CD4-positive, alpha-beta memory T cell (primary cell): ENCODE results near the gene CMIP. TPM values are rescaled to one million over a fixed set of nuclear protein-coding genes. Genes with fewer than 3 reads are reported as not detected.

ENCODE experiments used
- CTCF ChIA-PET: fragments of 350-600 bp; sonication (Branson Sonifier 250); formaldehyde crosslinking; loops from one replicate; lab custom pipeline; 2021; ENCODE audit warnings: inconsistent platforms; ENCODE audit not compliant: partially characterized antibody; lab: Charles Lee
- POLR2A ChIA-PET: fragments of 350-600 bp; sonication (Branson Sonifier 250); formaldehyde crosslinking; loops from one replicate; lab custom pipeline; 2021; ENCODE audit not compliant: partially characterized antibody; lab: Charles Lee
- DNase-seq, 5 donors: peaks; one replicate each; pipeline versions ENCODE4 v3.0.0 to v3.0.0-alpha.2; 2020 to 2022; ENCODE audit warnings: mixed read lengths in 1 of 5
- H3K27ac ChIP-seq: one replicate; pipeline ENCODE4 v1.7.0; 2013; ENCODE audit warnings: low read depth, low read length
- H3K27me3 ChIP-seq: 2 replicates; pipeline ENCODE4 v1.7.0; 2013; ENCODE audit warnings: mild to moderate bottlenecking, low read length, moderate library complexity; ENCODE audit not compliant: insufficient read depth
- H3K36me3 ChIP-seq: 2 replicates; pipeline ENCODE4 v1.7.0; 2013; ENCODE audit warnings: mild to moderate bottlenecking, low read length, moderate library complexity; ENCODE audit not compliant: insufficient read depth
- H3K4me1 ChIP-seq: 2 replicates; pipeline ENCODE4 v1.7.0; 2013; ENCODE audit warnings: mild to moderate bottlenecking, low read length, moderate library complexity; ENCODE audit not compliant: insufficient read depth
- H3K4me3 ChIP-seq, 2 donors: one replicate each; pipeline ENCODE4 v1.7.0; 2013; ENCODE audit warnings: low read length in 2 of 2, mild to moderate bottlenecking in 1 of 2
- H3K9me3 ChIP-seq, 2 donors: one replicate each; pipeline ENCODE4 v1.7.0; 2013; ENCODE audit warnings: low read length in 2 of 2, control low read depth in 1 of 2; ENCODE audit not compliant: control insufficient read depth in 1 of 2
- H3K27ac Mint-ChIP-seq, 7 donors: one replicate each; pipeline ENCODE4 v1.8.0; 2020 to 2021; ENCODE audit warnings: mixed read lengths in 7 of 7, mild to moderate bottlenecking in 6 of 7, inconsistent platforms in 3 of 7, moderate library complexity in 3 of 7
- H3K27me3 Mint-ChIP-seq, 2 donors: one replicate each; pipeline ENCODE4 v1.8.0; 2020 to 2021; ENCODE audit warnings: mixed read lengths in 2 of 2
- H3K36me3 Mint-ChIP-seq, 2 donors: one replicate each; pipeline ENCODE4 v1.8.0; 2020 to 2021; ENCODE audit warnings: mixed read lengths in 2 of 2, inconsistent platforms in 1 of 2, mild to moderate bottlenecking in 1 of 2
- H3K4me1 Mint-ChIP-seq, 4 donors: one replicate each; pipeline ENCODE4 v1.8.0; 2020 to 2021; ENCODE audit warnings: mixed read lengths in 4 of 4, mild to moderate bottlenecking in 1 of 4
- H3K4me3 Mint-ChIP-seq, 8 donors: one replicate each; pipeline ENCODE4 v1.8.0; 2020 to 2021; ENCODE audit warnings: mixed read lengths in 8 of 8, mild to moderate bottlenecking in 7 of 8, moderate library complexity in 6 of 8, inconsistent platforms in 3 of 8
- H3K9me3 Mint-ChIP-seq, 8 donors: one replicate each; pipeline ENCODE4 v1.8.0; 2020 to 2021; ENCODE audit warnings: mixed read lengths in 8 of 8, mild to moderate bottlenecking in 5 of 8, inconsistent platforms in 3 of 8, moderate library complexity in 1 of 8
- intact Hi-C: fragments of 100-400 bp; cut with micrococcal nuclease; formaldehyde crosslinking; loops from one replicate; pipeline ENCODE4 v1.15.1; 2023
- polyA plus RNA-seq, 2 donors: library from polyadenylated mRNA; unstranded; fragments of 300-500 nt; fragmentation: Illumina TruSeq; gene quantifications; one replicate each; pipeline ENCODE4 v1.2.3, GENCODE V29; 2021
- total RNA-seq, 2 experiments: library from RNA; stranded (reverse); gene quantifications; one replicate each; pipeline ENCODE4 v1.2.3, GENCODE V29; 2021

CMIP gene
- total and polyA plus RNA-seq, 4 experiments from 2014 or later: 0.84 to 36.4 (median 33.2) TPM; not detected in 1

- H3K27me3 Mint-ChIP-seq: no peaks in the 10 kb centered on the region
- peak overlapping the region; percentile 93 to 97 (median 95) for H3K27ac Mint-ChIP-seq
- Histone ChIP-seq H3K27me3 (no peaks in the 10 kb centered on the region), H3K9me3 (no peaks in the 10 kb centered on the region), H3K4me3 (no peak overlapping the region), H3K27ac (no peak overlapping the region), H3K36me3 (no peaks in the 10 kb centered on the region), H3K4me1 (peaks cover 27% of the 10 kb centered on the region)
- CTCF ChIA-PET: interaction anchor here (1.0 kb wide), 1 partner anchor 9 kb away, joined by 3 read pairs; no protein-coding TSS in a partner anchor
- peak overlapping the region; percentile 75 to 94 (median 85) for H3K4me3 Mint-ChIP-seq
- H3K9me3 Mint-ChIP-seq: no peaks in the 10 kb centered on the region
- H3K4me1 Mint-ChIP-seq: peaks cover 12 to 39% (median 29%) of the 10 kb centered on the region in 4 donors
- POLR2A ChIA-PET: interaction anchor here (0.5 to 4.4 kb wide), 4 partner anchors 26 to 274 kb away, joined by 3 to 42 read pairs (median 4); no protein-coding TSS in a partner anchor
- intact Hi-C loops: no loop called here
- no peak for DNase-seq
- peaks cover 0 to 13% of the 10 kb centered on the region in 2 donors for H3K36me3 Mint-ChIP-seq
Measured at GRCh38 chr16:81442916-81443687, 1.5 kb upstream of the CMIP start.

GRCh38 chr16:81443688-81444447 lies 740 bp upstream of the CMIP start:
- peak overlapping the region; percentile 75 to 94 (median 85) for H3K4me3 Mint-ChIP-seq
- Histone ChIP-seq H3K27me3 (no peaks in the 10 kb centered on the region), H3K36me3 (no peaks in the 10 kb centered on the region), H3K9me3 (no peaks in the 10 kb centered on the region), H3K4me3 (peak overlapping the region in 1 of 2 donors; percentile 35), H3K27ac (peak overlapping the region; percentile 26), H3K4me1 (peaks cover 35% of the 10 kb centered on the region)
- POLR2A ChIA-PET: interaction anchor here (1.0 to 4.4 kb wide), 3 partner anchors 25 to 273 kb away, joined by 3 to 42 read pairs (median 6); no protein-coding TSS in a partner anchor
- no peaks in the 10 kb centered on the region for H3K9me3 Mint-ChIP-seq
- CTCF ChIA-PET: interaction anchor here (1.0 kb wide), 1 partner anchor 10 kb away, joined by 3 read pairs; no protein-coding TSS in a partner anchor
- intact Hi-C loops: loop anchor here (1.0 to 2.0 kb wide), 2 partner anchors 347 to 447 kb away; partner anchors contain the start of gene GCSH
- H3K4me1 Mint-ChIP-seq: peaks cover 14 to 47% (median 34%) of the 10 kb centered on the region in 4 donors
- peak overlapping the region; percentile 93 to 97 (median 95) for H3K27ac Mint-ChIP-seq
- peak in 1 of 5 donors; percentile 9 for DNase-seq
- peaks cover 0 to 13% of the 10 kb centered on the region in 2 donors for H3K36me3 Mint-ChIP-seq
- no peaks in the 10 kb centered on the region for H3K27me3 Mint-ChIP-seq

DNA sequence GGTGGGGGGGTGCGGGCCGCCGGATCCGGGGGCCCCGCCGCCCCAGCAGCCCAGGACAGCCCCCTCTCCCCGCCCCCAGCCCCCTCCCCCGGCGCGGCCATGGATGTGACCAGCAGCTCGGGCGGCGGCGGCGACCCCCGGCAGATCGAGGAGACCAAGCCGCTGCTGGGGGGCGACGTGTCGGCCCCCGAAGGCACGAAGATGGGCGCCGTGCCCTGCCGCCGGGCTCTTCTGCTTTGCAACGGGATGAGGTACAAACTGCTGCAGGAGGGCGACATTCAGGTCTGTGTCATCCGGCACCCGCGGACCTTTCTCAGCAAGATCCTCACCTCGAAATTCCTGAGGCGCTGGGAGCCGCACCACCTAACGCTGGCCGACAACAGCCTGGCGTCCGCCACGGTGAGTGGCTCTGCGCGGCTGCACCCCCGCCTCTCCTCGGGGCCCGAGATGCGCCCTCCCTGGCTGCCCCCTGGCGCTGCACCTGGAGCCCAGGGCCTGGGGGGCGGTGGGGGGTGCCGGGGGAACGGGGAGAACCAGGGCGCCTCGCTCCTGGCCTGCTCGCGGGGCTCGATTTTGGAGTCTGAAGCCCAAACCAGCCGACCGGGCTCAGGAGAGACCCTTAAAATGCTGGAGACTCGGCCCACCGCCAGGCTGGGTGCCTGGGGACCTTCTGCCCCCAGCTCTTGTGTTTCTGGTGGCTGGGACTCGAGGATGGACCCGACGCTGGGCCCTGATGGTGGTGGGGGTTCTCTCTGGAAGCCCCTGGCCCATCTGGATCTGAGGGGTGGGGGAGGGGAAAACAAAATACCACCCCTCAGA lies 744 bp downstream of the CMIP start:
- Mint-ChIP-seq H3K4me3 (peak overlapping the region; percentile 80 to 92 (median 88)), H3K9me3 (peaks cover 0 to under 1% (median 0%) of the 10 kb centered on the region in 8 donors), H3K27me3 (no peaks in the 10 kb centered on the region), H3K27ac (peak overlapping the region; percentile 64 to 96 (median 93)), H3K36me3 (peaks cover 0 to 15% of the 10 kb centered on the region in 2 donors), H3K4me1 (peaks cover 27 to 62% (median 48%) of the 10 kb centered on the region in 4 donors)
- intact Hi-C loops: loop anchor here (1.0 to 2.0 kb wide), 2 partner anchors 76 to 349 kb away; partner anchors contain the start of gene GCSH
- POLR2A ChIA-PET: interaction anchor here (0.6 to 4.4 kb wide), 7 partner anchors 24 to 269 kb away, joined by 3 to 42 read pairs (median 3); no protein-coding TSS in a partner anchor
- no peaks in the 10 kb centered on the region for H3K27me3 ChIP-seq
- DNase-seq: peak; percentile 32 to 50 (median 33)
- CTCF ChIA-PET: interaction anchor here (1.7 kb wide), 1 partner anchor 25 kb away, joined by 4 read pairs; no protein-coding TSS in a partner anchor
- no peaks in the 10 kb centered on the region for H3K36me3 ChIP-seq
- H3K4me1 ChIP-seq: peaks cover 50% of the 10 kb centered on the region
- H3K9me3 ChIP-seq: no peaks in the 10 kb centered on the region
- peak overlapping the region; percentile 63 for H3K27ac ChIP-seq
- peak overlapping the region; percentile 57 to 62 for H3K4me3 ChIP-seq

GRCh38 chr16:81445966-81446906 lies 1.6 kb downstream of the CMIP start:
- Histone ChIP-seq H3K4me1 (peaks cover 56% of the 10 kb centered on the region), H3K4me3 (peak overlapping the region; percentile 57 to 62), H3K36me3 (no peaks in the 10 kb centered on the region), H3K27me3 (no peaks in the 10 kb centered on the region), H3K27ac (peak overlapping the region; percentile 63), H3K9me3 (no peaks in the 10 kb centered on the region)
- Mint-ChIP-seq H3K27me3 (no peaks in the 10 kb centered on the region), H3K27ac (peak overlapping the region; percentile 64 to 96 (median 93)), H3K9me3 (peaks cover 0 to 3% (median under 1%) of the 10 kb centered on the region in 8 donors), H3K36me3 (peaks cover 3 to 17% of the 10 kb centered on the region in 2 donors), H3K4me1 (peaks cover 33 to 70% (median 55%) of the 10 kb centered on the region in 4 donors), H3K4me3 (peak overlapping the region; percentile 80 to 92 (median 88))
- ChIA-PET CTCF (interaction anchor here (1.7 kb wide), 1 partner anchor 24 kb away, joined by 4 read pairs; no protein-coding TSS in a partner anchor), POLR2A (interaction anchor here (0.6 to 4.4 kb wide), 6 partner anchors 23 to 174 kb away, joined by 3 to 42 read pairs (median 3); no protein-coding TSS in a partner anchor)
- peak; percentile 21 to 62 (median 34) for DNase-seq
- intact Hi-C loops: loop anchor here (1.0 to 2.0 kb wide), 4 partner anchors 25 to 349 kb away; partner anchors contain the start of gene GCSH

GRCh38 chr16:81446907-81447268 lies 2.3 kb downstream of the CMIP start:
- no peak for DNase-seq
- POLR2A ChIA-PET: interaction anchor here (1.0 to 4.4 kb wide), 3 partner anchors 22 to 169 kb away, joined by 3 to 42 read pairs (median 17); no protein-coding TSS in a partner anchor
- Mint-ChIP-seq H3K27me3 (no peaks in the 10 kb centered on the region), H3K36me3 (peaks cover 4 to 17% of the 10 kb centered on the region in 2 donors), H3K4me1 (peaks cover 40 to 77% (median 62%) of the 10 kb centered on the region in 4 donors), H3K27ac (peak overlapping the region; percentile 83 to 96 (median 93)), H3K9me3 (peaks cover 0 to 6% (median 1%) of the 10 kb centered on the region in 8 donors), H3K4me3 (peak overlapping the region; percentile 80 to 92 (median 88))
- peaks cover 63% of the 10 kb centered on the region for H3K4me1 ChIP-seq
- CTCF ChIA-PET: interaction anchor here (0.7 to 1.7 kb wide), 2 partner anchors 23 to 78 kb away, joined by 3 to 4 read pairs; no protein-coding TSS in a partner anchor
- H3K27ac ChIP-seq: peak overlapping the region; percentile 63
- H3K36me3 ChIP-seq: no peaks in the 10 kb centered on the region
- intact Hi-C loops: loop anchor here (1.0 to 2.0 kb wide), 2 partner anchors 24 to 169 kb away; no protein-coding TSS in a partner anchor
- peak overlapping the region in 1 of 2 donors; percentile 62 for H3K4me3 ChIP-seq
- H3K9me3 ChIP-seq: no peaks in the 10 kb centered on the region
- H3K27me3 ChIP-seq: no peaks in the 10 kb centered on the region
